A673 (cell line): ENCODE results near the gene RELL1. TPM values are rescaled to one million over a fixed set of nuclear protein-coding genes. Genes with fewer than 3 reads are reported as not detected.
A peak's percentile ranks its signal among the peaks of the same experiment; 100 is the strongest.

Source experiments
- BruUV-seq: library from RNA; stranded (reverse); fragments of 400-500 nt; replicated peaks from 2 replicates; lab custom pipeline; 2021; lab: Mats Ljungman, UMichigan
- CTCF ChIA-PET: fragments of 300-600 bp; sonication (Branson Sonifier 250); formaldehyde crosslinking; loops from one replicate; lab custom pipeline; 2022; ENCODE audit warnings: antibody characterized with exemption; lab: Charles Lee
- POLR2A ChIA-PET: fragments of 300-600 bp; sonication (Branson Sonifier 250); formaldehyde crosslinking; loops from one replicate; lab custom pipeline; 2022; ENCODE audit warnings: antibody characterized with exemption; ENCODE audit not compliant: low non-redundant PET; lab: Charles Lee
- DNase-seq: peaks from one replicate; pipeline ENCODE4 v3.0.0-alpha.2; 2015; ENCODE audit warnings: low spot score
- H3K27ac ChIP-seq: fragments of 200-600 bp; sonication (generic); 2 replicates; pipeline ENCODE4 v1.5.1; 2016; ENCODE audit warnings: mixed run types, low read depth, mild to moderate bottlenecking, mixed read lengths, antibody characterized with exemption, low read length; ENCODE audit not compliant: poor library complexity, severe bottlenecking
- H3K27me3 ChIP-seq: fragments of 200-600 bp; sonication (generic); replicated peaks from 2 replicates; pipeline ENCODE4 v1.6.1; 2017; ENCODE audit warnings: mixed run types, low read depth, mild to moderate bottlenecking, mixed read lengths, antibody characterized with exemption, low read length; ENCODE audit not compliant: insufficient read depth, poor library complexity
- H3K36me3 ChIP-seq: fragments of 200-600 bp; sonication (generic); 2 replicates; pipeline ENCODE4 v1.6.1; 2016; ENCODE audit warnings: mixed run types, mild to moderate bottlenecking, mixed read lengths, antibody characterized with exemption, low read length; ENCODE audit not compliant: insufficient read depth, poor library complexity, severe bottlenecking
- H3K4me1 ChIP-seq: fragments of 200-600 bp; sonication (generic); 2 replicates; pipeline ENCODE4 v1.6.1; 2017; ENCODE audit warnings: mixed run types, mild to moderate bottlenecking, mixed read lengths, antibody characterized with exemption, low read length; ENCODE audit not compliant: insufficient read depth, poor library complexity, severe bottlenecking
- H3K4me3 ChIP-seq: fragments of 200-600 bp; sonication (generic); 2 replicates; pipeline ENCODE4 v1.5.1; 2016; ENCODE audit warnings: low read depth, mixed run types, mild to moderate bottlenecking, mixed read lengths, low read length; ENCODE audit not compliant: poor library complexity, severe bottlenecking
- H3K9me3 ChIP-seq: fragments of 200-600 bp; sonication (generic); 2 replicates; pipeline ENCODE4 v1.6.1; 2016; ENCODE audit warnings: mixed run types, low read depth, mild to moderate bottlenecking, mixed read lengths, antibody characterized with exemption, low read length; ENCODE audit not compliant: poor library complexity, severe bottlenecking
- EZH2 ChIP-seq: fragments of 200-600 bp; sonication (generic); IDR thresholded peaks from 2 replicates; pipeline ENCODE4 v1.6.1; 2017; ENCODE audit warnings: borderline replicate concordance, low read depth, mild to moderate bottlenecking, mixed read lengths, antibody characterized with exemption, low read length; ENCODE audit not compliant: poor library complexity, severe bottlenecking
- intact Hi-C: fragments of 100-400 bp; cut with micrococcal nuclease; formaldehyde crosslinking; loops from one replicate; pipeline ENCODE4 v1.10.0; 2022; ENCODE audit not compliant: unreplicated experiment
- total RNA-seq: library from RNA; stranded (reverse); gene quantifications from 2 replicates; pipeline ENCODE4 v1.2.3, GENCODE V29; 2021
- TF ChIP-seq, protein P1 (sequence below): fragments of 300-800, 200-600 bp; sonication (generic); conservative IDR thresholded peaks from 2 replicates; pipeline ENCODE4 v1.5.1; 2017; ENCODE audit warnings: low read depth, mild to moderate bottlenecking, antibody characterized with exemption, low read length, moderate library complexity, mixed read lengths

The RELL1 gene
- total RNA-seq, 1 experiment from 2014 or later, result 6.0 TPM

DNA sequence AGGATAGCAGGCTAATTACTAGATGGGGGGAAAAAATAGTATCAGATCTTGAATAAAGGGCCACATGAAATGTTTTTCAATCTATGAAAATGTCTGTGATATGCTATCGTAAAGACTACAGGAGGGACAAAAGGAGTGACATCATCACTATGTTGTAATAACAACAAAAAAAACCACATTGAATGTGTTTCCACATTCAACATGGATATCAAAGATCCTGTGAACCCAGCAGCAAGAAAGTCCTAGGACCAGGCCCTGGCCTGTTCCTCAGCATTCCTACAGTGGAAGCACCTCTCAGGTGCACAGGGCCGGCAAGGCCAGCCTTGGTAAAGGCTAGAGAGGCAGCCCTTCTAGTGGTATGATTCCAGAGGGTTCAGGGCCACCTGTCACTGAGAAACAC lies 118.3 kb downstream of the RELL1 start:
- H3K27me3 ChIP-seq, result no peaks in the 10 kb centered on the region
- no peak overlapping the region for H3K4me3 ChIP-seq
- ChIA-PET CTCF (no interaction called here), POLR2A (no interaction called here)
- H3K9me3 ChIP-seq, result no peaks in the 10 kb centered on the region
- DNase-seq, result no peak
- intact Hi-C loops, result no loop called here
- no peak overlapping the region for H3K27ac ChIP-seq
- TF ChIP-seq, protein P1, sequence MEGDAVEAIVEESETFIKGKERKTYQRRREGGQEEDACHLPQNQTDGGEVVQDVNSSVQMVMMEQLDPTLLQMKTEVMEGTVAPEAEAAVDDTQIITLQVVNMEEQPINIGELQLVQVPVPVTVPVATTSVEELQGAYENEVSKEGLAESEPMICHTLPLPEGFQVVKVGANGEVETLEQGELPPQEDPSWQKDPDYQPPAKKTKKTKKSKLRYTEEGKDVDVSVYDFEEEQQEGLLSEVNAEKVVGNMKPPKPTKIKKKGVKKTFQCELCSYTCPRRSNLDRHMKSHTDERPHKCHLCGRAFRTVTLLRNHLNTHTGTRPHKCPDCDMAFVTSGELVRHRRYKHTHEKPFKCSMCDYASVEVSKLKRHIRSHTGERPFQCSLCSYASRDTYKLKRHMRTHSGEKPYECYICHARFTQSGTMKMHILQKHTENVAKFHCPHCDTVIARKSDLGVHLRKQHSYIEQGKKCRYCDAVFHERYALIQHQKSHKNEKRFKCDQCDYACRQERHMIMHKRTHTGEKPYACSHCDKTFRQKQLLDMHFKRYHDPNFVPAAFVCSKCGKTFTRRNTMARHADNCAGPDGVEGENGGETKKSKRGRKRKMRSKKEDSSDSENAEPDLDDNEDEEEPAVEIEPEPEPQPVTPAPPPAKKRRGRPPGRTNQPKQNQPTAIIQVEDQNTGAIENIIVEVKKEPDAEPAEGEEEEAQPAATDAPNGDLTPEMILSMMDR, result no peak
- no peak for TF ChIP-seq EZH2
- no peaks in the 10 kb centered on the region for H3K36me3 ChIP-seq
- H3K4me1 ChIP-seq, result no peaks in the 10 kb centered on the region
- no TSS peak for BruUV-seq

DNA sequence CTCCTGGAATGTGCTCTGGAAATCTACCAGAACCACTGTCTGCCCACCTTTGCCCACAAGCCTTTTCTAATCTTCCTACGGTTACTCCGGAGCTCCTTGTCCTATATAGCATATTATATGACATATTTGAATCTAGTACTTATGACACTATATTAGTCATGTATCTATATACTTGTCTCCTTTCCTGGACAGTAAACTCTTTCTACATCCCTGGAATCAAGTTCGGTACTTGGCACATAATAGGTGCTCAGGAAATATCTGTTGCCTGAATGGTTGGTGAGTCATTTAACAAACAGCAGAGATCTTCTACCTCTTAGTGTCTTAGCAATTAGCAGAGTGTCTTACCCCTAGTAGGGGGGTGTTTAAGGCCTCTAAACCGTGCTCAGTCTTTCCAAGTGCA lies 123.6 kb downstream of the RELL1 start:
- no peak overlapping the region for H3K27ac ChIP-seq
- H3K4me3 ChIP-seq, result no peak overlapping the region
- H3K36me3 ChIP-seq, result no peaks in the 10 kb centered on the region
- no peaks in the 10 kb centered on the region for H3K4me1 ChIP-seq
- no peak for DNase-seq
- intact Hi-C loops, result no loop called here
- no TSS peak for BruUV-seq
- no peak for TF ChIP-seq EZH2
- TF ChIP-seq, protein P1, result no peak
- ChIA-PET POLR2A (no interaction called here), CTCF (no interaction called here)
- H3K27me3 ChIP-seq, result no peaks in the 10 kb centered on the region
- H3K9me3 ChIP-seq, result no peaks in the 10 kb centered on the region

DNA sequence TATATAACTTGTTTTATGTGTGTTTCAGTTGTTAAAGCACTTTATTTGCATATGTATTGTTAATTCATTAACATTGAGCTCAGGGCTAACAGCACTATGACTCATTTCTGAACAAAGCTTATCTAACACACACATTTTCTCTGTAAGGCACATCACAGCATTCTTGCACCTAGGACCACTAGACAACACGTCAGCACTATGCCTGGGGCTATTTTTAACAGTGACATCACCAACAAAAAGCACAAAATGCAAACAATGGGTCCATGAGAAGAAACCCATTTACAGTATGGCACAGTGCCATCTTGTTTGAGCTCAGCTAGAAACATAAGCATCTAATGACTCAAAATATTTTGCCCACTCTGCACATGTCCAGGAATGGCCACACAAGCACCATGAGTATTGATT lies 124.4 kb downstream of the RELL1 start:
- H3K9me3 ChIP-seq, result no peaks in the 10 kb centered on the region
- no peaks in the 10 kb centered on the region for H3K4me1 ChIP-seq
- intact Hi-C loops, result no loop called here
- H3K27ac ChIP-seq, result no peak overlapping the region
- ChIA-PET POLR2A (no interaction called here), CTCF (no interaction called here)
- TF ChIP-seq, protein P1, result no peak
- TF ChIP-seq EZH2, result no peak
- H3K36me3 ChIP-seq, result no peaks in the 10 kb centered on the region
- no TSS peak for BruUV-seq
- no peak overlapping the region for H3K4me3 ChIP-seq
- H3K27me3 ChIP-seq, result no peaks in the 10 kb centered on the region
- DNase-seq, result peak; percentile 4
